GM19467 (cell line): ENCODE measurements around the gene NKAIN4.

Experiments
- ATAC-seq: cut with Tn5 transposase; IDR thresholded peaks from one replicate; pipeline ENCODE4 v1.9.1; 2021; ENCODE audit warnings: mild to moderate bottlenecking, moderate library complexity; ENCODE audit not compliant: unreplicated experiment

The NKAIN4 gene

DNA sequence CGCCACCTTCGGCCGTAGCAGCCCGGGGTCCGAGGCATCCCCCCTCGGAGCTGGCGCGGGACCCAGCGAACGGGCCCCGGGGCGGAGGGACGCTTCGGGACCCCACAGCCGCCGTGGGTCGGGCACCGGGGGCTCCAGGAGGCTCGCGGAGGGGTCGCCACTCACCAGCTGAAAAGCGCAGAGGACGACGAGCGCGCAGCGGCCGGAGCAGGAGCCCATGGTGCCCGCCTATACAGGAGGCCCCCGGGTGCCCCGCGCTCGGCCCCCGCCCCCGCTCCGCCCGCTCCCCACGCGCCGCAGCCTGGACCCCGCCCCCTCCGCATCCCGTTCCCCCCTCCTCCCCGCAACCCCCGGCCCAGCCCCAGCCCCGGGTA is at the start of gene NKAIN4:
NKAIN4 (minus strand) TSS at position 232 of the 374 bp plus-strand sequence; CDS start at position 219, 13 bp downstream.
- no peak for ATAC-seq

DNA sequence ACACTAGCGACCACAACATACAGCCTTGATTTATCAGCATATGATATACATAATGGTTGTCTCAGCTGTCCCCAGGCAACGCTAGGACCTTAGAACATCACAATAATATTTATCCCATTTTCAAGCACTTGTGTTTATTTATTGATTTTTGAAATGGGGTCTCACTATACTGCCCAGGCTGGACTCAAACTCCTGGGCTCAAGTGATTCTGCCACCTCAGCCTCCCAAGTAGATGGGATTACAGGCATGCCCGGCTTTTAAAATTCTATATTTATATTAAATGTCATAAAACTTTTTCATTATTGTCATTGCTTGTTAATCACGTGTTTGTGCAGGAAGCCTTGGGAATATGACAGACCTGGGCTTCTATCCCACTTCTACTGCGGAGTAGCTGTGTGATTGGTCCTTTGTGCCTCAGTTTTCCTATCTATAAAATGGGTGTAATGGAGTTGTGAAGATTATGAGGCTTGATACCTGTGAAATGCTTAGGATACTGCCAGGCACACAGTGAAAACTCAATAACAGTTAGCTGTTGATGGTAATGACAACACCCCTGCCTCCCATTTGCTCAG is 48.9 kb upstream of the NKAIN4 start:
- no peak for ATAC-seq

DNA sequence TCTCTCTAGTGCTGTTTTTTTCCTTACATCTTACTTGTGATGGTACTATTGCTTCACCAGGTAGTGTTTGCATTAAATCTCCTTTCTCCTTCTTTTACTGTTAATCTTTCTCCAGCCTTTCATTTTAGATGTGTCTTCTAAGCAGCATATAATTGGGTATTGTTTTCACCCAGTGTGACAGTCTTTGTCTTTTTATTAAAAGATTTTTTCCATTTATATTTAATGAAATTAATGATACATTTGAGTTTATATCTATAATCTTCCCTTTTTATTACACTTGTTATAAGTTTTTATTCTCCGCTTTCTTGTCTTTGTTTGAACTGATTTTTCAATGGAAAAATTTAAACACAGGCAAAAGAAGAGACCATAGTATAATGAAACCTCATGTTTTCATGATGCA is 47.4 kb upstream of the NKAIN4 start:
- no peak for ATAC-seq

DNA sequence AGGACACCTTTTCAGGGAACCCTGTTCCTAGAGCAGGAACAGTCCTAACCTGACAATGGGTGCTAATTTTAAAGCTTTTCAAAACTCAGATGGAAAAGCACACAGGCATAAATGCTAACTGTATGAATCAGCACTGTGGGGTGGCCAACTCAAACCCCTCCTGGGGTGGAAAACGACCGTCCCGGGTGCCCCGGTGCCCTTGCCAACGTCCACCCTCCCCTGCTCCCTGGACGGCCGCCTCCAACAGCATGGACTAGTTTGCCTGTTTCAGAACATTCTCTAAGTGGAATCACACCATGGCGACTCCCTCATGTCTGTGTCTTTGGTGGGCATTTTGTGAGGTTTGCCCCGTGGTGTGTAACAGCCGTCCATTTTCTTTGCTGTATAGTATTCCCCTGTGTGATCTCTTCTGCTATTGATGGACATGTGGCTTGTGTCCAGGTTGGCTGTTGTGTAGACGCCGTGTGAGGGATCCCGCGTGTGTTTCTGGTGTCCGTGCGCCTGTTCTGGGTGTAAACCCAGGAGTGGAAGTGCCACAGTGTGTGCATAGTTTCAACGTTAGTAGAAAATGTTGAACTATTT is 44.6 kb upstream of the NKAIN4 start:
- ATAC-seq = no peak

DNA sequence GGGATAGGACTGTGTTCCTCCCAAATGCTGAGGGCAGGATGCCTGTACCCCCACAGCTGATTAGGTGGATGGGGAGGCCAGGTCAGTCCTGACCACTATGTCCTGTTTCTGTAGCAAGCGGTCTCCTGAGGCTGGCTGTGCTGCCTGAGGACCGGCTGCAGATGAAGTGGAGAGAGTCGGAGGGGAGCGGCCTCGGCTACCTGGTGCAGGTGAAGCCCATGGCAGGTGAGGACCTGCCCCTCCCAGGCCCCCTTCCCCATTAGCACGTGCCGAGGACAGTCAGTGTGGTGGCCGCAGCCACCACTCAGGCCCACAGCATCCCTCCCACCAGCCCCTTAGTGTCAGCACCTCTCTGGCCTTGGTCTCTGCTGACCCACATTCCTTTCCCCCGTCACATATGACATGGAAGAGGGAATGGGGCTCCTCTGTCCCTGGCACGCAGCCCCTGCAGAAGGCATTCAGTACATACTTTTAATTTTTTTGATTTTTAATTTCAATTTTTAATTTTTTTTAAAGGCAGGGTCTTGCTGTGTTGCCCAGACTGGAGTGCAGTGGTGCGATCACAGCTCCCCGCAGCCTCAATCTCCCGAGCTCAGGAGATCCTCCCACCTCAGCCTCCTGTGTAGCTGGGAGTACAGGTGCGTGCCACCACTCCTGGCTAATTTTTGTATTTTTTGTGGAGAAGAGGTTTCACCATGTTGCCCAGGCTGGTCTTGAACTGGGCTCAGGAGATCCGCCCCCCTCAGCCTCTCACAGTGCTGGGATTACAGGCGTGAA is 43.7 kb upstream of the NKAIN4 start:
- ATAC-seq = no peak

DNA sequence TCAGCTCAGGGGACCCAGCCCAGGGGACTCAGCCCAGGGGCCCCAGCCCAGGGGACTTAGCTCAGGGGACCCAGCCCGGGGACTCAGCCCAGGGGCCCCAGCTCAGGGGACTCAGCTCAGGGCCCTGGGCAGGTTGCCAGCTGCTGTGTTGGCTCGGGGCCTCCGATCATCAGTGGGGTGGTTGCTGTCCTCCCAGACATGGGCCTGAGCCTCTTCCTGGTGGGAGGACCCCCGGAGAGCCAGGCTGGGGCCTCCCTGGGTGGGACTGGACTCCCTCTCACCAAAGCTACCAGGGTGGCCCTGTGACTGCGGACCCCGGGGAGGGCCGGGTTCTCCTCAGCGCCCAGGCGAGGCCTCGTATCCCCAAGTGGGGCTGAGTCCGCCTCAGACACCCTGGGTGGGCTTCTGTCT is 43.1 kb upstream of the NKAIN4 start:
- ATAC-seq = no peak

DNA sequence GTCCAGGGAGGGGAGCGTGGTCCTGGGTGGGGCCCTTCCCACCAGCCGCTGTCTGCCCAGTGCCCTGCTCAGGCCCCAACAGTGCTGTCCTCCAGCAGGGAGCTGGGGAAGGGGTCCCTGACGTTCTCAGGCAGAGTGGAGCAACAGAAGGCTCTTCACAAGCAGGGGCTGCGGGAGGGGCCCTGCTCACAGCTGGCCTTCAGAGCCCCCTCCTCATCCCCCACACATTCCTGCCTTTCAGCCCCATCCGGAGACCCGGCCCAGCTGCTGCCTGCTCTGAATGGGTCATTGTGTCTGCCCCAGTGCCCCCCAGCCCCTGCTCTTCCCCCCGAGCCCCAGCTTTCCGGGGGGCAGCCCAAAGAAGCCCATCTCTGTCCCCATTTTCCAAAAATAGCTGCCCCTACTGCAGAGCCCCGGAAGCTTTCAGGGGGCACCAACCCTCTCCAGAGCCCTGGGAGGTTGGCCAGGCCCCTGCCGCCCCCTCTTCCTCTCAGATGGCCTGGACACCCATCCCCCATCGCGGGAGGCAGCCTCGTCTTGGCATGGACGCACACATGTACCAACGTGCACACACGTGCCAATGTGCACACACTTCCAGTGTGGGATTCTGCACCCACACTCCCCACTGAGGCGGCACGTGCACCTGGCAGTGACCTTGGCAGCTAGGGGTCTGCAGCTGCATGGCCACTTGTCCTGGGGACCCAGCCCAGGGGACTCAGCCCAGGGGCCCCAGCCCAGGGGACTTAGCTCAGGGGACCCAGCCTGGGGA is 42.5 kb upstream of the NKAIN4 start:
- no peak for ATAC-seq

DNA sequence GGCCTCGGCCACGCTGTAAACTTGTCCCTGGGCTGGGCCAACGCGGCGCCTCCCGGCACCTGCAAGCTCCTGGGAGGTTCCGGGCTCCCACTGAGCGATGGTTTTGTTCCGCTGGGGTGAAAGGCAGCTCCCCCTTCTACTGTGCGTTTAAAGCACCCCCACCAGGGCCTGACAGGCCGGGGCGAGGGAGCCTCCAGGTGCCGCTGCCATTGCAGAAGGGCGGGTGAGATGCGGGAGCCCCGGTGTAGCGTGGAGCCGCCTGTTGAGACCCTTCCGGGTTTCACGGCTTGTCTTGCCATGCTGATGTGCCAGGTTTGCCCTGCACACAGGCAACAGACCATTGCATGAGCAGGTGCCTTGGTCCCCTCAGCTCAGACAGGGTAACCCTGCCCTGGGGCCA is 41.6 kb upstream of the NKAIN4 start:
- no peak for ATAC-seq

DNA sequence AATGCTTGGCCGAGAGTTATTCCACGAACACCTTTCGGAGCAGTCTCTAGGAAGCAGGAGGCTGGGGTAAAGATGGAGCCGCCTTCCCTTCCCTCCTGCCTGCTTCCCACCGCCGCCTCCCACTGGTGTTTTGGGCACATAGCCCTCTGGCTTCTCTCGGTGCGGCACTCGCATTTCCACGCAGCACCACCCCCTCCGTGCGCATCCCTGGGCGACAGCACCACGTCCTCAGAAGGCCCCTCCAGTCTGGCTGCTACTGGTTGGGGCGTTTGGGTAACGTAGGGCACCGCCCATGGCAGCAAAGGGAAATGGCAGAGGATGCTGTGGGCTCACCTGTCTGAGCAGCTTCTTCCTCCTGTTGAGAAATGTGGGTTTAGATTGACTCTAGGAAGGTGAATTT is 41.2 kb upstream of the NKAIN4 start:
- no peak for ATAC-seq

DNA sequence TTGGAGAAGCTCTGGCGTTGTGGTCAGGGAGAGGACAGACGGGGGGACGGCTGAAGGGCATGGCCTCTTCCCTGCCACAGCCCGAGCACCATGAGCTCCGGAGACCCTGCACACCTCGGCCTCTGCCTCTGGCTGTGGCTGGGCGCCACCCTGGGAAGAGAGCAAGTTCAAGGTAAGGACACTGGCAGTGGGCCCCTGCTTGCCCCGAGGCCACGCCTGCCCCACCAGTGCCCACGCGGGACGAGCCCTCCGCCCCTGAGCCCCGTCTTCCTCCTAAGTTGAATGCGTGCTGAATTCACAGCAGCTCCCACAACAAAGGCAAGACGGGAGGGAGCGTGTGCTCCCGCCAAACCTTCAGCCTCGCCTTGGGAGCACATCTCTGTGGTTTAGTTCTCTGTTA is 40.8 kb upstream of the NKAIN4 start:
- ATAC-seq = no peak

DNA sequence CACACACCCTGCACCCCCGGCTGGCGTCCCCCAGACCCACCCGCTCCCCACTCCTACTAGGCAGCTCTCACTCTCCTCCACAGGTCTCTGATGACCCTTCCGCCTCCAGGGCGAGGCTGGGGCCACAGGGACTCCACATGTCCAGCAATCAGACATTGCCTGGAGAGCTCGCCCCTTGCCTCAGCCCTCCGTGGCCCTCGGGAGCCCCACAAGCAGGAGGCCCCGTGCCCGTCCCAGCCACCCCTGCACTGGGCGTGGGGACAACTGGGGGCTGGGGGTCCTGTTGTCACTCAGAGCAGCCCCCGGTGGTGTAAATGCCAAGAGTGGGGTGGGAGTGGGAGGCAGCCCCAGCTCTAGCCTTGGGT is 40.3 kb upstream of the NKAIN4 start:
- no peak for ATAC-seq

DNA sequence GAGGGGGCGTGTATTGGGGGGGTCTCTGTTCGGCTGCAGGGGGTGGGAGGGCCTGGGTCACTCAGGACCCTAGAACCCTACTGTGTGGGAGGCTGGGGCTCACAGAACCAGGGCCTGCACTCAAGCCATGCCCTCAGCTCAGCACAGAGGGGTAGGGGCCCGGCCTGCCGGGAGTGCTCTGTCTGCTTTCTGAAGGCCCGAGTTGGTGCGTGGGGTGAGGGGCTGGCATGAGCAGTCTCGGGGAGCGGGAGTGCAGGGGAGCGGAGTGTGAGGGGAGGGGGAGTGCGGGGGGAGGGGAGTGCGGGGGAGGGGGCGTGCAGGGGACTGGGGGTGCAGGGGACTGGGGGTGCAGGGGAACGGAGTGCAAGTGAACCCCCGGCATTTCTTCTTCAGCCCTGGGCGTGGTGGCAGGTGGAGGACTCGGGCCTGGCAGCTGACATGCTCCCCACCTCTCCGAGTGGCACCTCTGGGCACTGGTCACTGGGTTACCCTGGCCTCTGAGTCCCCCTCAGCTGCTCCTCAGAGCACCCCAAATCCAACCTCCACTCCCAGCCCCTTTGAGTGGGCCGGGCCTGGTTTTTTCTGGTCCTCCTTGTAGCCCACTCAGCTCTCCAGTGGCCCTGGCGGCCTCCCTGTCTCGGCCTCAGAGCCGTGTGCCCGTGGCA is 39.7 kb upstream of the NKAIN4 start:
- no peak for ATAC-seq

DNA sequence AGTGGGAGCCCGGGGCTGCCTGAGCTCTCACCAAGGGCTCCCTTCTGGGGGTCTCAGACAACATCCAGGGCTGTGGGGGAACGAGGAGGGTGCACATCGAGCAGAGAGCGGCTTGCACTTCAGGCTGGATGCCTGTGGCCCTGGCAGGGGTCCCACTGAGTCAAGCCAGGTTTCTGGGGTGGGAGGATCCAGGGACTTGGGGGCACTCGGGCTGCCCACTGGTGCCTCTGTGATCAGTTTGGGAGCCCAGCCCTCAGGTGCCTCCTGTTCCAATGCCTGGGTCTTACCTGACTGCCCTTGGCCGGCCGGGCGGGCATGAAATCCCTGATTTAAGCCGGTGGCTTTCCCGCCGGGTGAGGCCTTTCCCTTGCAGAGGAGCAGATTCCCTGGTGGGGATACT is 39.2 kb upstream of the NKAIN4 start:
- no peak for ATAC-seq

DNA sequence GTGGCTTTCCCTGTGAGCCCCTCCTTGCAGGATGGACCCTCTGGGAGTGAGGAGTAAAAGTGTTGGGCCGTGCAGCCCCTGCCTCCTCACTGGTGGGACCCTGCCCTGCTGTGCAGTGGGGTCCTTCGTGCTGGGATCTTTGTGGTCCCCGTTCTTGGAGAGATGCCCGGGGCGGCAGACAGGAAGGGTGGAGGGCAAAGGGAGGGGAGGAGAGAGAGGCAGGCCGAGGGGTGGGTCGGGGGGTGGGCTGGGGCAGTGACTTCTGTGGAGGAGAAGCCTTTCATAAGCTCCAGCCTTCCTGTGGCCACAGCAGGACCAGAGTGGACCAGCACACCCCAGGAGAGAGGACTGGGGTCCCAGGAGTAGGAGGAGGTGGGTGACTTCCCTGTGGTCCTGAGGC is 38.6 kb upstream of the NKAIN4 start, which contains the start of gene COL20A1:
COL20A1 (plus strand) TSS at position 283 of the 400 bp plus-strand sequence. CDS start 1,922 bp downstream, outside the sequence.
- ATAC-seq = no peak

DNA sequence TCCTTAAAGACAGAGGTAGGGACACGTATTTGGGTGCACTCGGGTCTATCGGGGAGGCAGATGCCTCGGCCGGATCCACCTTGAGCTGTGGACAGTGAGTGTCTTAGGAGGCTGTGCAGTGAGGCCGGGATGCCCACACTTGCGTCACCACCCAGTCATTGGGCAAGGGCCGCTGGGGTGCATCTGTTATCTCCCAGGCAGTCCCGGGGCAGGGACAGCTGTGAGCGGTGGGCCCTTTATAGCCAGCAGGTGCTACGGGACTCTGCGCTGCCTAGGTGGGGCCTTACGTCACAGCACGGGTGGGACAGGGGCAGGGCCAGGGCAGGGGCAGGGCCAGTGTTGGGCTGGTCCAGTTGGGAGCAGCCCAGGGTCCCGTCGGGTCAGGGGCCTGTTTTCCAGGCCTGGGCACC is 38.0 kb upstream of the NKAIN4 start:
- no peak for ATAC-seq

DNA sequence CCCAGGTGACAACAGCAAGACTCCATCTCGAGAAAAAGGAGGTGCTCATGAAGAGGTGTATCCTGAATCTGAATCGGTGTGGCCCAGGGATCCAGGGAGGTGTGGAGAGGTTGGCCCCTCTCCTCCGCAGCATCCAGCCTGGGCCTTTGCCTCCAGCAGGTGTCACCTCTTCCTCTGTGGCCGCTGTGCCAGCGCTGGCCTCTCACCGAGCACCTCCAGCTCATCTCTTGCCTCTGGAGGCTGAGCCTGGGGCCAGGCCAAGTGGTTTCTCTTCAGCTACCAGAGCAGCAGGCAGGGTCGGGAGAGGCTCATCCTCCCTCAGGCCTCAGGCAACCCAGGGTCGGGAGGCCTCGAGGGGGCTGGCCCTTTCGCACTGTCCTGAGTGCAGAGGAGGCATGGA is 37.5 kb upstream of the NKAIN4 start:
- ATAC-seq = no peak

DNA sequence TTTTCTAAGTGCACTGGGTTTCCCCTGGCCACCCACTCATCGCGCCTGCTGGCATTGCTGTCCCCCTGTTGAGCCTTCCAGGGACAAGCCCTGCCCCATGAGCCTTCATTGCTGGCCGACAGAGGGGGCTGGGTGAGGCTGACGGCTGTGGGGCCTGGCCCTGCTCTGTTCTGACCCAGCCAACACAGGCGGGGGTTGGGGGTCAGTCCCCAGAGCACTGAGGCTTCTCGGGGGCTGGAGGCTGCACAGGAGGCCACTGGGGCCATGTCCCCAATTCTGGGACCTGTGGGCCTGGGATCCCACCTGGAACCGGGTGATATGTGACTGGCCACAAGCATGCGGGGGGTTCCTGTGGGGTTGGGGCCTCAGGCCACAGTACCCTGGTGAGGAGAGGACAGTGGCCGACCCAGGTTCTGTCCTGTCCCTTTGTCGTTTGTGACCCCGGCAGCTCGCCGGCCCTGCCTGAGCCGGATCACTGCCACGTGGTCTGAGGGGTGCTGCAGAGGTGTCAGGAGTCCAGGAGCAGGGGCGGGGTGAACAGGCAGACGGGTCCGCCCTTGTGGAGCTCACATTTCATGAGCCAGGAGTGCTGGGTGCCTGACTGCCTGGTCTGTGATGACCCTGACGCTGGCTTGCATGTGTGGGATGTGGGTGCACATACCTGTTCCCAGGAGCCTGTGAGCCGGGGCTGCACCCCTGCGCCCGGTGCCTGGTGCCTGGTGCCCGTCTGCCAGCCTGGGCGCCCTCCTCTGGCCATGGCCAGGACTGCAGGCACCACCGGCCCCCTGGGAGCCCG is 36.6 kb upstream of the NKAIN4 start:
- no peak for ATAC-seq

DNA sequence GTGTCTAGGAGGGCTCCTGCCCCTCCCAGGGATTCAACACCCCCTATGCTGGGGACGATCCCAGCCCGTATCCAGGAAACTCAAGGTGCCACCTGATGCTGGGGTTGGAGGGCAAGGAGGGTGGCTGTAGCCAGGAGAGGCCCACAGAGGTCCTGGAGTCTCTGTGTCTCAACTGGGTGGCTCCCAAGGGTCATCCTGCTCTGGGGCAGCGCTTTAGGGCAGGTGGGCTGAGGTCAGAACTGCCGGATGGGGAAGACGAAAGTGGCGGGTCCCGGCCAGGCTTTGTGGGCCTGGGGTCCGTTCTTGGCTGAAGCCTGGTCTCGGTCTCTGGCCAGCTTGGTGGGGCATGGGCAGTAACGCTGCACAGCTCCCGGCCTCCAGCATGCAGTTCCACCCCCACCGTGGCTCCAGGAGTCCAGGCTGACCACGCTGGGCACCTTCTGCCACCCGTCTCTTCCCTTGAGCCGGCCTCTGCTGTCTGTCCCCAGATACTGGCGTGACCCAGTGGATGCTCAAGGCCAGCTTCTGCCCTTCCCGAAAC is 35.9 kb upstream of the NKAIN4 start:
- ATAC-seq = no peak

DNA sequence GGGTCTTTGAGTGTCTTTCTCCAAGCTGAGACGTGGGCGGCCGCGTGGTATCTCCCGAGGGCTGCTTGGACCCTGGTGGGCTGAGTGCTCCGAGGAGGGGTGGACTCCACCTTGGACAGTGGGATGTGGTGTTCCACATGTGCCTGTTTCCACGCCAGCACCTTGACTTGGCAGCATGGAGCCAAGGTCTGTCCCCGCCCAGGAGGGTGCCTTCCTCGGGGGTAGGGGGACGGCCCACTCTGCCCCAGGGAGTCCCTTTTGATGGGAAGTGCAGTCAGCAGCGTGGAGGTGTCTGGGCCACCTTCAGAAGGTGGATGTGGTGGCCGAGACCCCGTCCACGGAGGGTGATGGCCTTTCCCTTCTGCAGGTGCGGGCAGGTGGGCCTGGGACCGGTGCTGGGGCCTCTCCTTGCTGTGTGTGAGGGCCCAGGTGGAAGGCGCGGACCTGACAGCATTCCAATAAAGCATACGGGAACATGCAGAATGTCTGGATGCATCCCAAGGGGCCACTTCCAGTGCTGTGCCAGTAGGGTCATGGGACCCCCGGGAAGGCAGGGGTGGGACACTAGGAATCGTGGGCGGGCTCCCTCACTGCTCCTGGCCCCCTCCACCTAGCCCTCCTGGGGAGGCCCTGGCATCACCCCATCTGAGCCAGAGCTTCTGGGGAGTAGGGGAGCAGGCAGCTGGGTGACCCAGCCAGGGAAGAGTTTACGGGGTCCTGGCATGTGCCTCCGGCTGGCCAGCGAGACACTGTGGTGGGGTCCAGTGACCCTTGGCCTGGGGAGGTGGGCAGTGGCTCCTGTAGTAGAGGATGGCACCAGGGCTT is 35.3 kb upstream of the NKAIN4 start:
- ATAC-seq = no peak
